Gastroesophageal sphincter (tissue), 3 donors: Measurements from ENCODE around the gene SLC25A12.

Source experiments
- EP300 ChIP-seq: sonication (generic); formaldehyde crosslinking; IDR thresholded peaks from one replicate; pipeline ENCODE4 v1.6.1; 2017; ENCODE audit warnings: antibody characterized with exemption, mild to moderate bottlenecking
- POLR2A ChIP-seq, 2 donors: fragments of 450-650 bp; IDR thresholded peaks; one replicate each; pipeline ENCODE4 v1.6.1; 2017; ENCODE audit warnings: antibody characterized with exemption in 2 of 2, mild to moderate bottlenecking in 2 of 2, moderate library complexity in 1 of 2
- POLR2AphosphoS5 ChIP-seq: sonication (generic); formaldehyde crosslinking; IDR thresholded peaks from one replicate; pipeline ENCODE4 v1.6.1; 2017; ENCODE audit warnings: antibody characterized with exemption
- TF ChIP-seq, protein P1 (sequence below), 4 experiments: fragments of 200-600 bp in 2 of 4; fragments of 450-650 bp in 2 of 4; sonication (generic) in 1 of 4; IDR thresholded peaks; one replicate each; pipeline ENCODE4 v1.5.1; 2017 to 2019; ENCODE audit warnings: antibody characterized with exemption in 4 of 4, mild to moderate bottlenecking in 2 of 4, moderate library complexity in 2 of 4

DNA sequence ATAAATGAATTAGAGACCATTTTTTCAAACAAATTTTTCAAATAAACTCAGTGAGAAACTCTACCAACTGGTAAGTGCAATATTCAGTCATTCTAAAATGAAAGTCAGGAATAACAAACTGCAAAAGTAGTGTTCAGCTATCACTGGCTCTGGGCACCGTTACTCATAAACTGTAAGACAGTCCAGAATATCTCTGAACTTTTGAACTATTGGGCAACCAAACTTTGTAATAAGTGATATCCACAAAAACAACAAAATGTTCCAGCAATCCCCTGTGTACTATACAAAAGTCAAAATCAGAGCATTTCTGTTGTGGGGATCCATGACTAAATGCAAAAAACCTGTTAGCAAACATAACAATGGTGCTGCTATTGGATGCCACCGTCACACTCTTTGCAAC lies 56.3 kb downstream of the SLC25A12 start:
- TF ChIP-seq, protein P1, sequence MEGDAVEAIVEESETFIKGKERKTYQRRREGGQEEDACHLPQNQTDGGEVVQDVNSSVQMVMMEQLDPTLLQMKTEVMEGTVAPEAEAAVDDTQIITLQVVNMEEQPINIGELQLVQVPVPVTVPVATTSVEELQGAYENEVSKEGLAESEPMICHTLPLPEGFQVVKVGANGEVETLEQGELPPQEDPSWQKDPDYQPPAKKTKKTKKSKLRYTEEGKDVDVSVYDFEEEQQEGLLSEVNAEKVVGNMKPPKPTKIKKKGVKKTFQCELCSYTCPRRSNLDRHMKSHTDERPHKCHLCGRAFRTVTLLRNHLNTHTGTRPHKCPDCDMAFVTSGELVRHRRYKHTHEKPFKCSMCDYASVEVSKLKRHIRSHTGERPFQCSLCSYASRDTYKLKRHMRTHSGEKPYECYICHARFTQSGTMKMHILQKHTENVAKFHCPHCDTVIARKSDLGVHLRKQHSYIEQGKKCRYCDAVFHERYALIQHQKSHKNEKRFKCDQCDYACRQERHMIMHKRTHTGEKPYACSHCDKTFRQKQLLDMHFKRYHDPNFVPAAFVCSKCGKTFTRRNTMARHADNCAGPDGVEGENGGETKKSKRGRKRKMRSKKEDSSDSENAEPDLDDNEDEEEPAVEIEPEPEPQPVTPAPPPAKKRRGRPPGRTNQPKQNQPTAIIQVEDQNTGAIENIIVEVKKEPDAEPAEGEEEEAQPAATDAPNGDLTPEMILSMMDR (IDR thresholded peaks at IDR 0.05) = no peak
- TF ChIP-seq POLR2AphosphoS5 = no peak
- TF ChIP-seq POLR2A (IDR thresholded peaks at IDR 0.05) = no peak
- no peak for TF ChIP-seq EP300
